GM10248 (cell line): Measurements from ENCODE around the gene RRM2.

Source experiments
- CTCF ChIA-PET: fragments of 300-600 bp; sonication (Branson Sonifier 250); formaldehyde crosslinking; extraction: SDS; loops from one replicate; lab custom pipeline; 2021; ENCODE audit warnings: antibody characterized with exemption; lab: Yijun Ruan, JAX
- POLR2A ChIA-PET: fragments of 350-650 bp; sonication (Branson Sonifier 250); formaldehyde crosslinking; extraction: SDS; loops from one replicate; lab custom pipeline; 2020; ENCODE audit warnings: antibody characterized with exemption; lab: Yijun Ruan, JAX
- DNase-seq: peaks from one replicate; pipeline ENCODE4 v3.0.0; 2012; ENCODE audit errors: extremely low spot score
- CTCF ChIP-seq: IDR thresholded peaks from 2 replicates; pipeline ENCODE4 v1.5.1; 2012; ENCODE audit warnings: mild to moderate bottlenecking, low read depth; ENCODE audit errors: extremely low read depth, missing control alignments, control extremely low read depth

RRM2 gene

GRCh38 chr2:10132996-10133647 lies 10.6 kb downstream of the RRM2 start:
- no peak for TF ChIP-seq CTCF

GRCh38 chr2:10135296-10136089 lies 13.0 kb downstream of the RRM2 start:
- no peak for DNase-seq
- no peak for TF ChIP-seq CTCF
- CTCF ChIA-PET: interaction anchor here (1.0 to 5.7 kb wide), 3 partner anchors 10 to 299 kb away, joined by 3 to 31 read pairs (median 10); no protein-coding TSS in a partner anchor
- POLR2A ChIA-PET: no interaction called here

More at GRCh38 chr2:10132996-10133647, 10.6 kb downstream of the RRM2 start:
- POLR2A ChIA-PET: no interaction called here
- CTCF ChIA-PET: interaction anchor here (3.2 to 12.0 kb wide), 3 partner anchors 7 to 300 kb away, joined by 14 to 181 read pairs (median 31); no protein-coding TSS in a partner anchor
- DNase-seq: no peak

DNA sequence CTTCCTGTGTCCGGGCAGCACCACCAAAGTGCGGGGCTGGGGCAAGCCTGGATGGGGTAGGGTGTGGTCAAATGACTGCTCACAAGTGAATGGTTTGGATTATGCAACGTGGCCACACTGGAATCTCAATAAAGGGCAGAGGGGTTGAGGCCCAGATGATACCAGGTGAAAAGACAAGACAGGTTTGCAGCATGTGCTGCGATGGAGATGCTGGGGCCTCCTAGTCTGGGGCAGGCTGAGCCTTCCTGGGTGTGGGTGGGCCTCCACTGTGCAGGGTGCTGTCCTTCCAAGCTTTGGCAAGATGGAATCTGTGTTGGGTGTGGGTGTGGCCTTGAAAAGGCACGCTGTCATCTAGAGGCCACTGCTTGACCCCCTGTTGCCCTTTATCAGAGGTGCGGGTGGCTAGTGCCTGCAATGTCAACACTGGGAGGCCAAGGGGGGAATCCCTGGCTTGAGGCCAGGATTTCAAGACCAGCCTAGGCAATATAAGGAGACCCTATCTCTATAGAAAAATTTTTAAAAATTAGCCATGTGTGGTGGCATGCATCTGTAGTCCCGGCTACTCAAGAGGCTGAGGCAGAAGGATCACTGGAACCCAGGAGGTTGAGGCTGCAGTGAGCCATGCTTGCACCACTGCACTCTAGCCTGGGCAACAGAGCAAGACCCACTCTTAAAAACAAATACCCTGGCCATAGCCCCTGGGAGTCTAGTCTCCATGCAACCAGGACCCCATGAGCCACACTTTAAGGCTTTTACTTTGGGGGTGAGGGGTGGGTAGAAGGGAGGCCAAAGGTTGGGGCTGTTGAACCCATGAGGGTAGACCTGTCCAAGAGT lies 13.8 kb downstream of the RRM2 start:
- POLR2A ChIA-PET: no interaction called here

DNA sequence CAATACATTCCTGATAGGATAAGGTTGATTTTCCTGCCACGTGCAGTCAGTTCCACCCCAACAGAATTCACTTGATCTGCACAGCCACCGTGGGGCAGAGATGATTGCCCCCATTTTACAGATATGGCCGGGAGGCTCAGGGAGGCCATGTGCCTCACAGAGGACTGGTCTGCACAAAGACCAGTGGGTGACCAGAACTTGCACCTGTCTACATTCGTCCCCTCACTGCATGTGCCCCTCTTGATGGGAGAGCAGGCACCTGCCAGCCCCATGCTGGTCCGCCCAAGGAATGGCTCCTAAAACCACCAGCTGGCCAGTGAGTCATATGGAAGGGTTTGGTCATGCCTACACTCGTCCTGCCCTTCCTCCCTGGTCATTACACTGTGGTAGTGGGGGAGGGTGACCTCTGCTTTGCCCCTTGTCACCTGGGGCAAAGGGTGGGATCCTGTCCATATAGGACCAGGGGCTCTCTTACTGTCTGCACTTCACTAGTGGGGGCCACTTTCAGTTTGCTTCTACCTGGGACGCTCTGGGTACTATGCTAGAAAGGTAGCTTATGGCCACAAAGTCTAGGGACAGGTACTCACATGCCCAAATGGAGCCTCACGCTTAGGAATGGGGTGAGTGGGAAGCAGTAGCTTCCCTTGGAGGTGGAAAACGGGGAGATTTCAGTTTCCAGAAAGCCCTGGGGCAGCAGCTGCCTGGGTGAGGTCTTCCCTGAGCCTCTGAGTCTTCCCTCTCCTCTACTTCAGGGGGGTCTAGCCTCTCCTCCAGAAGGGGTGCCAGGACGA lies 14.7 kb downstream of the RRM2 start:
- CTCF ChIA-PET: interaction anchor here (1.6 to 5.7 kb wide), 2 partner anchors 12 to 298 kb away, joined by 4 to 31 read pairs; no protein-coding TSS in a partner anchor
- no peak for DNase-seq
- TF ChIP-seq CTCF: no peak
- POLR2A ChIA-PET: no interaction called here

More for the DNA sequence above, 13.8 kb downstream of the RRM2 start:
- no peak for DNase-seq
- CTCF ChIA-PET: interaction anchor here (1.6 to 5.7 kb wide), 3 partner anchors 11 to 299 kb away, joined by 4 to 31 read pairs (median 10); no protein-coding TSS in a partner anchor
- no peak for TF ChIP-seq CTCF

- CTCF ChIA-PET: interaction anchor here (1.2 to 6.5 kb wide), 5 partner anchors 14 to 295 kb away, joined by 3 to 36 read pairs (median 8); no protein-coding TSS in a partner anchor
- DNase-seq: no peak
These were observed 17.0 kb downstream of the RRM2 start for GRCh38 chr2:10139536-10139935.

More at GRCh38 chr2:10139536-10139935, 17.0 kb downstream of the RRM2 start:
- TF ChIP-seq CTCF: no peak
- POLR2A ChIA-PET: no interaction called here
